CD4-positive, alpha-beta T cell treated with Interleukin-6 for 4 hours (primary cell): ENCODE data around the gene CTNND2.

Experiments used
- DNase-seq: peaks from one replicate; pipeline ENCODE4 v3.0.0-alpha.2; 2020; ENCODE audit warnings: mixed read lengths

Gene CTNND2

DNA sequence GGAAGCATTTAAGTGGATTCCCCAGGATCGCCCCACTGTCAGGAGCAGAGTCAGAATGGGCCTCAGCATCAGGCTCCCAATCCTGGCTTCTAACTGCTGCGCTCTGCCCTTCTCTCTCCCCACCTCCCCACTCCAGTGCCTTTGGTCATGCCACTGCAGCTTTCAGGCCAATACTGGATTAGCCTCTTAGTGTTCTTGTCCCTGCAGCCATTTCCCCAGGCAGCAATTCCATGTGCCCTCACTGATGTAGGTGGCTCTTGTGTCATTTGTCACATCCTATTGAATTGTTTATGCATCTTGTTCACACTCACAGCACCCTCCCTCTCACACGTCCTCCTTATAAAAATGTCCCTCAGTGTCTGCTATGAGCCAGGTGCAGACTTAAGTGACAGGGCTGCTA lies 599.0 kb downstream of the CTNND2 start:
- DNase-seq, result no peak

DNA sequence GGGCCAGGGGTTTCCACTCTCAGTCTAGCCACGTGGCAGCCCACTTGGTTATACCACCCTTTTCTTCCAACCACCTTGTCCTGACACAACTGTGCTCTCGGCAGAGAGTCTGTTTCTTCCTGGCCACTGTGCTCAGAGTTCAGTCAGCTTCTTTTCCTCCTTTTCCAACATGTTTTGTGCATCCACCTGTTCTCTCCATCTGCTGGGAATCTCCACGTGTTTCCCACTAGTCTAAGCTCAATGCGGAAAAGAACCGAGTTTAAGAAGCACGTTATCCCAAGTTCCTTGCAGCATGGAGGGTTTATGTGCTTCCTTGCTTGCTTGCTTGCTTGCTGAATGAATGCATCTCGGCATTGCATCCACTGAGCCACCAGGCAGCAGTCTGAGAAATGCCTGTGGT lies 599.6 kb downstream of the CTNND2 start:
- DNase-seq, result no peak

DNA sequence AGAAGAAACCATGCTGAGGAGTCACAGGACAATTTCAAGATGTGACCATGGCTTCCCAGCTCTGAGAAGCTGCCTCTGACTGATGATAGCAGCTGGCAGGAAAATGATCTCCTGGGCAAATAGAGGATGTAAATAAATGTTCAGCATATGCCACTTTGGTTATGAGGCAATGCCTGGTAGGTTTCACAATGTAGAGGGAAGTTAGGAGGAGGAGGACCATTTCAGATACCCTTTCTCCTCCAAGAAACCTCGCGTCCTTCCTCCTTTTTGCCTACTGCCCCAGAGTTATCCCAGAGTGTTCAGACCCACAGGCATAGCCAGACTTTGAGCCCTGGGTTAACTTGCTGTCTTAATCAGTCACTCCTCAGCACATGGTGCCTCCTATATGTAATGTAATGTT lies 601.6 kb downstream of the CTNND2 start:
- no peak for DNase-seq

GRCh38 chr5:11301171-11301570 lies 603.1 kb downstream of the CTNND2 start:
- no peak for DNase-seq

DNA sequence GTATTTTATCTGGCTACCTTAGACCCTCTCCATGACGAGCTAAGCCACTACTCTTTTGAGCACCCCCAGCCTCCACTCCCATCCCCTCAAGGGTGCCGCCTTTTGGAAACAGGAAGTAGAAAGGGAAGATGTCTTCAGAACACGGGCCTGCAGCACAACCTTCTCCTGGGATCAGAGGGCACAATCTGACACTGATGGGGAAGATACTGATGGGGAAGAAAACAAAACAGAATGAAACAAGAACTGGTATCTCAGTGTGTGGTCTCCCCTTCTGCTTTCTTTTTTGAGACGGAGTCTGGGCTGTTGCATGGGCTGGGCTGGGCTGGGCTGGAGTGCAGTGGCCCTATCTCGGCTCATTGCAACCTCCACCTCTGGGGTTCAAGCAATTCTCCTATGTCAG lies 603.5 kb downstream of the CTNND2 start:
- DNase-seq, result no peak

DNA sequence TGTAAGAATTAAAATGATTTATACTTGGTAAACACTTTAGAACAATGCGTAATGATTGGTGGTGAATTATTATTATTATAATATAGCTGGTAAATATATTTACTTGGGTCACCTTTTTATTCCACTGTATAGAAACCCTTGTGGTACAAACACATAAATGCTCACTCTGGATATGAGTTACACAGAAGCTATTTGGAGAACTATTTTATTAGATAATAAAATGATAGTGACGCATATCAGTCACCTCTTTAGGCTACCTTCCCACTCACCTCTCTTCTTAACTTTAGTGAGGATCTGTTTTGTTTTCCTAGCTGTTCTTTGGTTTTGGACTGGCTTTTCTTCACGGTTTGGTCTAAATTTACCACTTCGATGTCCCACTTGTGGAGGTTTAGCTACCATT lies 605.4 kb downstream of the CTNND2 start:
- no peak for DNase-seq

- no peak for DNase-seq
These were observed 610.7 kb downstream of the CTNND2 start for GRCh38 chr5:11293523-11293922.

- DNase-seq, result no peak
These were observed 611.4 kb downstream of the CTNND2 start for GRCh38 chr5:11292648-11293356.

- no peak for DNase-seq
These were observed 614.5 kb downstream of the CTNND2 start for GRCh38 chr5:11289733-11290132.

GRCh38 chr5:11289208-11289607 lies 615.0 kb downstream of the CTNND2 start:
- no peak for DNase-seq

DNA sequence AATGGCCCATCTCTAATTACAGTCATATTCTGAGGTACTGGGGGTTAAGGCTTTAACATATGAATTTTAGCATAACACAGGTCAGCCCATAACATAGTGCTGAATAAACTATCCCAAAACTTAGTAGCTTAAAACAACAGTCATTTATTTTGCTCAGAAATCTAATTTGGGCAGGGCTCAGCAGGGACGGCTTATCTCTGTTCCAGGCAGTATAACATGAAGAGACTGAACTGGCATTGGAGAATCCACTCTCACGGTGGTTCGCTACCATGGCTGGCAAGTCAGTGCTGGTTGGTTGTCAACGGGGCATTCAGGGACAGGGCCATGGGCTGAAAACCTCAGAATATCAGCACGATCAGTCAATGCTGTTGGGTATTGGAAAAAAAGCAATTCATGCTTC lies 622.4 kb downstream of the CTNND2 start:
- no peak for DNase-seq

GRCh38 chr5:11277323-11277722 lies 626.9 kb downstream of the CTNND2 start:
- DNase-seq, result no peak

- DNase-seq, result no peak
These were observed 630.9 kb downstream of the CTNND2 start for GRCh38 chr5:11273180-11273903.

GRCh38 chr5:11269515-11269914 lies 634.7 kb downstream of the CTNND2 start:
- no peak for DNase-seq

DNA sequence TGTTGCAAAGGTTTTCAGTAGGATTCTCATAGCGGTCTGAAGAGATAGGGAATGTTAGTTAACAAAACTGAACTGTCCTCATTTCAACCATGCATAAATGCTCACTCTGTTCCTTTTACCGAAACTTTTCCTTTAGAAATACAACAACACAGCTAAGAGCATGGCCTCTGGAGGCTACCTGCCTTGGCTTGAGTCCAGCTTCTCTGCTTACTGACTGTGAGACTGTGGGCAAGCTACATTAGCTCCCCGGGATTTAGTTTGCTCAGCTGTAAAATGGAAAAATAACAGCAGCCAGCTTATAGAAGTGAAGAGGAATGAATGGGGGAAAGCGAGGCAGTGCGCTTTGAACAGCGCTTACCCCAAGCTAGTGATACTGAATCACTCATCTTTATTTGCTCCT lies 635.4 kb downstream of the CTNND2 start:
- DNase-seq, result no peak

DNA sequence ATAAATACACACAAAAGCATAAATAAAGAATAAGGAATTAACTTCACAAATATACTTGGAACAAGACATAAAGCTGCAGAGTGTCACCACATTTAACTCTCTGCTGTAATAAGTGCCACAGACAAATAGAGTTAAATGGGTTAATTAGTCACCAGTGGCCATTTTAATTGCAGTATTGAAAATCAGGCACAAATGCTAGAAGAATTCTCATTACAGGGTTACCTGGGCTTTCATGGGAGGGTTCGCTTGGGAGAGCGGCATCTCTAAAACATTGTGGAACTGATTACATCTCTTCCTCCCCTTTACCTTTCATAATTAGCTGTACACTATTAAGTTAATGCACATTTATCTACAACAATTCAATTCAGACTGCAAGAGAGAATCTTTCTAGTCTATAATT lies 637.9 kb downstream of the CTNND2 start:
- no peak for DNase-seq

- no peak for DNase-seq
These were observed 643.0 kb downstream of the CTNND2 start for GRCh38 chr5:11261241-11261640.

GRCh38 chr5:11258001-11258400 lies 646.2 kb downstream of the CTNND2 start:
- no peak for DNase-seq

DNA sequence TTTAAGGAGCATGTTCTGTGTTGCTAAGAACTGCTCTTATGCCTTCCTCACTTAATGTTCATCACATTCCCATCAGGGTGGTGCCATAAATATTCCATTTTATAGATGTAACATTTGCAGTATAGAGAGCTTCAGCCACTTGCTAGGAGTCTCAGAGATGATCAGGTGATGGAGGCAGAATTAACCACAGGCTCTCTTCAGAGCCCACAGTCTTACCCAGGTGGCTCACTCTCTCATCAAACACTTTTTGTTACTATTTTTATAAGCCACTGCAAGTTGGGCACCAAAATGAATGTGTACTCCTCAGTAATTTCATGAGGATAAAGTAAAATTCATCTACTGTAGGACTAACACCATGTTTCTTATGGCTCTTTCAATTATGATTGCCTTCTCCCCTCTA lies 651.7 kb downstream of the CTNND2 start:
- no peak for DNase-seq

DNA sequence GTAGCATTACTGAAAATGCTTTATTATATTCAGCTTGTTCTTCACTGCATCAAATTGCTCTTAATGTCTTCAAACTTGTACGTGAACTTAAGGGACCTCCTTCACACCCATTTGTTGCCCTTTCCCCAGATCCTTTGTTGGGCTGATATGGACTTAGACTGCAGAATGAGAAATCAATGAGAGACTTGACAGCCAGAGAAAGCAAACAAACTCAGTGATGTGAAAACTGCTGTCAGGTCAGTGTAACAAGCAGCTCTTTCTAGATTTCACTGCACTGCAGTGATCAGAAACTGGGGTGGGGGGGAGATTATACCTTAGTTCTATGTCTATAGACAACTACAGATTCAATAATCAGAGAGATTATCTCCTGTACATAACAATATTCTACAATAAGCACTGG lies 652.2 kb downstream of the CTNND2 start:
- DNase-seq, result no peak

GRCh38 chr5:11251247-11251646 lies 653.0 kb downstream of the CTNND2 start:
- DNase-seq, result no peak

- DNase-seq, result no peak
These were observed 655.3 kb downstream of the CTNND2 start for GRCh38 chr5:11248966-11249365.

- DNase-seq, result no peak
These were observed 657.0 kb downstream of the CTNND2 start for GRCh38 chr5:11247224-11247623.

- DNase-seq, result no peak
These were observed 663.7 kb downstream of the CTNND2 start for GRCh38 chr5:11240293-11241190.
